A549 (cell line): ENCODE data around the gene PELI3. TPM values are rescaled to one million over a fixed set of nuclear protein-coding genes. Genes with fewer than 3 reads are reported as not detected.

Experiments
- ATAC-seq, 2 experiments: fragments of 200-7000 bp in 1 of 2; fragments of >200 bp in 1 of 2; cut with Nextera tagmentation in 1 of 2; cut with Tn5 transposase in 1 of 2; 3 replicates each; pipeline versions ENCODE4 v1.8.0 to v1.9.1; 2018 to 2020; ENCODE audit warnings: mild to moderate bottlenecking in 1 of 2, moderate library complexity in 1 of 2
- CTCF ChIA-PET: fragments of 300-600 bp; sonication (Branson Sonifier 250); formaldehyde crosslinking; extraction: SDS; loops from one replicate; lab custom pipeline; 2021; ENCODE audit warnings: antibody characterized with exemption, inconsistent platforms; lab: Yijun Ruan, JAX
- POLR2A ChIA-PET: fragments of 350-600 bp; formaldehyde crosslinking; extraction: SDS; loops from one replicate; lab custom pipeline; 2021; ENCODE audit warnings: antibody characterized with exemption, inconsistent platforms; lab: Yijun Ruan, JAX
- DNase-seq, 2 experiments: peaks; one replicate each; pipeline versions ENCODE4 v3.0.0 to v3.0.0-alpha.2; 2011 to 2016; ENCODE audit warnings: low read depth in 1 of 2, low spot score in 1 of 2
- FAIRE-seq: peaks from 2 replicates; lab custom pipeline; 2011; peaks lifted over from hg19 to GRCh38; lab: Jason Lieb, UNC
- H3K27ac ChIP-seq, 2 experiments: fragments of >200 bp; sonication (Bioruptor Twin); formaldehyde crosslinking; 3 replicates each; pipeline ENCODE4 v1.5.1; 2016 to 2017
- H3K4me1 ChIP-seq: fragments of >200 bp; sonication (Bioruptor Twin); formaldehyde crosslinking; 3 replicates; pipeline ENCODE4 v1.6.1; 2016
- H3K4me2 ChIP-seq: fragments of >200 bp; sonication (Bioruptor Twin); formaldehyde crosslinking; 3 replicates; pipeline ENCODE4 v1.6.1; 2016
- H3K4me3 ChIP-seq: fragments of >200 bp; sonication (Bioruptor Twin); formaldehyde crosslinking; 3 replicates; pipeline ENCODE4 v1.5.1; 2016
- H3K9me3 ChIP-seq: fragments of >200 bp; sonication (Bioruptor Twin); formaldehyde crosslinking; 3 replicates; pipeline ENCODE4 v1.6.1; 2016
- BHLHE40 ChIP-seq: IDR thresholded peaks from 2 replicates; pipeline ENCODE4 v1.6.1; 2012; ENCODE audit warnings: low read depth, low read length, inconsistent platforms
- CBX2 ChIP-seq: fragments of 200-600 bp; sonication (generic); IDR thresholded peaks from 2 replicates; pipeline ENCODE4 v1.6.1; 2016; ENCODE audit warnings: low read depth, mild to moderate bottlenecking, borderline replicate concordance
- CEBPB ChIP-seq, 2 experiments: fragments of >200 bp in 1 of 2; sonication (Bioruptor Twin) in 1 of 2; formaldehyde crosslinking in 1 of 2; IDR thresholded peaks; 2 replicates each; pipeline ENCODE4 v1.6.1; 2012 to 2016
- CHD2 ChIP-seq: fragments of 150-350 bp; IDR thresholded peaks from 2 replicates; pipeline ENCODE4 v1.6.1; 2014; ENCODE audit warnings: low read length; ENCODE audit not compliant: partially characterized antibody
- EHF ChIP-seq: fragments of 250-450 bp; sonication (Bioruptor Pico); IDR thresholded peaks from 2 replicates; pipeline ENCODE4 v1.5.0; 2020; ENCODE audit warnings: mild to moderate bottlenecking
- EHMT2 ChIP-seq: fragments of 200-600 bp; sonication (generic); IDR thresholded peaks from 2 replicates; pipeline ENCODE4 v1.6.1; 2016; ENCODE audit warnings: antibody characterized with exemption, low read depth, mild to moderate bottlenecking, moderate library complexity
- EP300 ChIP-seq, 2 experiments: fragments of >200 bp; sonication (Bioruptor Twin); formaldehyde crosslinking; IDR thresholded peaks; 2 replicates in 1 of 2; 3 replicates in 1 of 2; pipeline ENCODE4 v1.6.1; 2016 to 2017
- FOSB ChIP-seq: fragments of 250-450 bp; sonication (Bioruptor Pico); IDR thresholded peaks from 2 replicates; pipeline ENCODE4 v1.5.0; 2020; ENCODE audit warnings: mild to moderate bottlenecking, moderate library complexity
- FOXS1 ChIP-seq: fragments of 250-450 bp; sonication (Bioruptor Pico); IDR thresholded peaks from 2 replicates; pipeline ENCODE4 v1.5.0; 2020; ENCODE audit warnings: mild to moderate bottlenecking, moderate library complexity
- HDAC2 ChIP-seq: fragments of 200-600 bp; sonication (generic); IDR thresholded peaks from 2 replicates; pipeline ENCODE4 v1.6.1; 2016
- HEYL ChIP-seq: fragments of 250-450 bp; sonication (Bioruptor Pico); IDR thresholded peaks from 2 replicates; pipeline ENCODE4 v1.8.0; 2021; ENCODE audit warnings: mild to moderate bottlenecking, moderate library complexity
- HOXA7 ChIP-seq: fragments of 250-450 bp; sonication (Bioruptor Pico); IDR thresholded peaks from 2 replicates; pipeline ENCODE4 v1.5.0; 2020; ENCODE audit warnings: mild to moderate bottlenecking, moderate library complexity
- HOXB13 ChIP-seq: fragments of 250-450 bp; sonication (Bioruptor Pico); IDR thresholded peaks from 2 replicates; pipeline ENCODE4 v1.5.0; 2020; ENCODE audit warnings: low read depth, mild to moderate bottlenecking, moderate library complexity
- HOXB5 ChIP-seq: fragments of 250-450 bp; sonication (Bioruptor Pico); IDR thresholded peaks from 2 replicates; pipeline ENCODE4 v1.5.0; 2020; ENCODE audit warnings: mild to moderate bottlenecking, moderate library complexity
- MAZ ChIP-seq: fragments of 150-350 bp; IDR thresholded peaks from 2 replicates; pipeline ENCODE4 v1.6.1; 2014; ENCODE audit warnings: antibody characterized with exemption, low read depth, low read length, borderline replicate concordance
- NPAS2 ChIP-seq: fragments of 250-450 bp; sonication (Bioruptor Pico); IDR thresholded peaks from 2 replicates; pipeline ENCODE4 v1.8.0; 2022; ENCODE audit warnings: mild to moderate bottlenecking, moderate library complexity, borderline replicate concordance
- POLR2AphosphoS2 ChIP-seq: conservative IDR thresholded peaks from 2 replicates; pipeline ENCODE4 v1.6.1; 2012; ENCODE audit warnings: low read length, improper control_type of control experiment, inconsistent platforms
- RAD21 ChIP-seq, 2 experiments: fragments of >200 bp in 1 of 2; sonication (Bioruptor Twin) in 1 of 2; formaldehyde crosslinking in 1 of 2; IDR thresholded peaks in 1 of 2; conservative IDR thresholded peaks in 1 of 2; 2 replicates in 1 of 2; 3 replicates in 1 of 2; pipeline ENCODE4 v1.6.1; 2012 to 2018; ENCODE audit warnings: inconsistent platforms in 1 of 2
- RFX5 ChIP-seq: fragments of 450-650 bp; IDR thresholded peaks from 2 replicates; pipeline ENCODE4 v1.7.1; 2014; ENCODE audit warnings: antibody characterized with exemption, mild to moderate bottlenecking, moderate library complexity
- SREBF2 ChIP-seq: fragments of 450-650 bp; IDR thresholded peaks from 2 replicates; pipeline ENCODE4 v1.6.1; 2014; ENCODE audit warnings: mild to moderate bottlenecking, moderate library complexity
- TFCP2L1 ChIP-seq: fragments of 250-450 bp; sonication (Bioruptor Pico); IDR thresholded peaks from 2 replicates; pipeline ENCODE4 v1.5.0; 2021; ENCODE audit warnings: mild to moderate bottlenecking
- TP53 ChIP-seq: fragments of 250-450 bp; sonication (Bioruptor Pico); IDR thresholded peaks from 2 replicates; pipeline ENCODE4 v1.5.0; 2021; ENCODE audit warnings: mild to moderate bottlenecking, moderate library complexity
- WGBS: methylation state at CpG from one replicate; pipeline ENCODE4 v1.1.6; 2017; ENCODE audit errors: missing lambda C conversion rate; 5-methylcytosine and 5-hydroxymethylcytosine counted together
- polyA plus RNA-seq, 4 experiments: library from polyadenylated mRNA; depleted of rRNA in 3 of 4; stranded (reverse); fragments of >200 nt; fragmentation: RNase III in 1 of 4; extraction: RNeasy Plus Mini Kit Qiagen cat#74134 plus additional on column Dnase treatment in 1 of 4; gene quantifications; 2 replicates in 3 of 4; 3 replicates in 1 of 4; pipeline ENCODE4 v1.2.3, GENCODE V29; 2011 to 2017
- TF ChIP-seq, protein P1 (sequence below): fragments of >200 bp; sonication (Bioruptor Twin); formaldehyde crosslinking; IDR thresholded peaks from 3 replicates; pipeline ENCODE4 v1.6.1; 2016
- TF ChIP-seq, protein P2 (sequence below): IDR thresholded peaks from 2 replicates; pipeline ENCODE4 v1.6.1; 2012
- TF ChIP-seq, protein P3 (sequence below): fragments of 250-450 bp; sonication (Bioruptor Pico); IDR thresholded peaks from 2 replicates; pipeline ENCODE4 v1.5.0; 2021; ENCODE audit warnings: mild to moderate bottlenecking, moderate library complexity, borderline replicate concordance
- TF ChIP-seq, protein P4 (sequence below): IDR thresholded peaks from 2 replicates; pipeline ENCODE4 v1.6.1; 2012; ENCODE audit warnings: low read depth, borderline replicate concordance
- TF ChIP-seq, protein P5 (sequence below): fragments of 200-600 bp; sonication (generic); IDR thresholded peaks from 2 replicates; pipeline ENCODE4 v1.6.1; 2016; ENCODE audit warnings: antibody characterized with exemption, mild to moderate bottlenecking, moderate library complexity

The PELI3 gene
- polyA plus RNA-seq, 2 of the 4 experiments (the other 2 are of a cell fraction): 2.3 to 5.7 TPM

DNA sequence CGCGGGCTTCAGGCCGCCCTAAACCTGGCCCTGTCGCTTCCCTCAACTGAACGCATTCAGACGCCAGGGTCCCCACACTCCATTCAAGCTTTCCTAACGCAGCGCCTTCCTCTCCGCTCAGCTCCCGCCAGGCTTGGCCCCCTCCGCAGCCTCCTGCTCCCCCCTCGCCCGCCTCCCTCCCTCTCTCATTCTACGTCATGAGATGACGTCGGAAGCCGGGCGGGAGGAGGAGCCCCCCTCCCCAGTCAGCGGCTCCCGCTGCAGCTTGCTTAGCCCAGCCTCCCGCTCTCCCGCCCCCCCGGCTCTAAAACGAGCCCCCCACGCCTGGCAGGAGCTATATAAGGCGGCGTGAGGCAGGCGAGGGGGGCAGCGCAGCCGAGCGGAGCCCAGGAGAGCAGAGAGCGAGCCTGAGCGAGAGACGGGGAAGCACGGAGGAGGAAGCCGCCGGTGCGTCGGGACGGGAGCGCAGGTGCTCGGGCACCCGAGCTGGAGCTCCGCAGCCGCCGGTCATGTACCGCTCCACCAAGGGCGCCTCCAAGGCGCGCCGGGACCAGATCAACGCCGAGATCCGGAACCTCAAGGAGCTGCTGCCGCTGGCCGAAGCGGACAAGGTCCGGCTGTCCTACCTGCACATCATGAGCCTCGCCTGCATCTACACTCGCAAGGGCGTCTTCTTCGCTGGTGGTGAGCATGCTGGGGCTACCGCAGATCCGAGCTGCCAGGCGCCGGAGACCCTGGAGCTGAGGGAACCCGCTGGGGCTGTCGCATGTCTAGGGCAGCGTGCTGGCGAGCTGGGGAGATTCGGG, 45.8 kb upstream of the PELI3 start, which contains the start of gene NPAS4 (continued):
- no peak for TF ChIP-seq RFX5

DNA sequence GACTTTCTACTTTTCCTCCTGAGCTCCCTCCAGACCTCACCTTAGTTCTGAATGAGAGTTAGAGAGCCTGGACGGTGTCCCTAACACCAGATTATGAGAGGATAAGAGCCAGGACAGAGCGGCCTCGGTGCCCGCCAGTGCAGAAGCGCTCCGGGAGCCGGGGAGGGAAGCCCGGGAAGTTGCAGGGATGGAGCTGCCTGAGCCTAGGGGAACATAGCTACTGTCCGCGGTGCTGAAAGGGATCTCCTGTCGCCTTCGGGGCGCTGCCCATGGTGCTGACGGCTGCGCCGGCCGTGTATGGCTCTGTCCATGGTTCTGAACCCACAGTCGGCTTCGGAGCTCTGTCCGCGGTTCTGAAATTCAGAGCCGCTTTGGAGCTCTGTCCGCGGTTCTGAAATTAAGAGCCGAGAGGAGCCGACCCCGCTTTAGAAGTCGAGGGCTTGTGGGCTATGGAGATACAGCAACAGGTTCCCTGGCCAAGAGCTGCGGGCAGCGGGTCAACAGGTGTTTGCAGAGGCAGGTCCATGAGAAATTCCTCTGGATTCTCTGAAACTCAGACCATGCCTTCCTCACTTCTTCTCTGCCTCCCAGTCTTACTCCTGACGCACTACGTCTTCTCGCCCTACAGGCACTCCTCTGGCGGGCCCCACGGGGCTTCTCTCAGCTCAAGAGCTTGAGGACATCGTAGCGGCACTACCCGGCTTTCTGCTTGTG, 45.1 kb upstream of the PELI3 start:
- 11% methylated on average over 34 of the region's 38 CpGs for WGBS
- CTCF ChIA-PET: interaction anchor here (0.5 to 57.7 kb wide), 12 partner anchors 4 to 412 kb away, joined by 3 to 1614 read pairs (median 4); partner anchors contain the start of genes MRPL11, NPAS4, PELI3 and RBM4B
- H3K4me1 ChIP-seq: peaks cover 12% of the 10 kb centered on the region
- peaks cover 4% of the 10 kb centered on the region; the same call in 1 of the 3 replicates for H3K9me3 ChIP-seq
- no peak overlapping the region for H3K4me2 ChIP-seq
- ATAC-seq: peak; percentile 52 to 76; a peak in 4 of 6 replicates
- no peak overlapping the region for H3K27ac ChIP-seq
- FAIRE-seq: no peak
- POLR2A ChIA-PET: interaction anchor here (0.5 to 1.6 kb wide), 8 partner anchors 13 to 263 kb away, joined by 3 to 13 read pairs (median 4); partner anchors contain the start of genes DPP3, MRPL11, RBM14 and RBM4B
- peak; percentile 83 to 84 for DNase-seq
- H3K4me3 ChIP-seq: no peak overlapping the region
- TF ChIP-seq, protein P1, sequence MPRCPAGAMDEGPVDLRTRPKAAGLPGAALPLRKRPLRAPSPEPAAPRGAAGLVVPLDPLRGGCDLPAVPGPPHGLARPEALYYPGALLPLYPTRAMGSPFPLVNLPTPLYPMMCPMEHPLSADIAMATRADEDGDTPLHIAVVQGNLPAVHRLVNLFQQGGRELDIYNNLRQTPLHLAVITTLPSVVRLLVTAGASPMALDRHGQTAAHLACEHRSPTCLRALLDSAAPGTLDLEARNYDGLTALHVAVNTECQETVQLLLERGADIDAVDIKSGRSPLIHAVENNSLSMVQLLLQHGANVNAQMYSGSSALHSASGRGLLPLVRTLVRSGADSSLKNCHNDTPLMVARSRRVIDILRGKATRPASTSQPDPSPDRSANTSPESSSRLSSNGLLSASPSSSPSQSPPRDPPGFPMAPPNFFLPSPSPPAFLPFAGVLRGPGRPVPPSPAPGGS: no peak
- TF ChIP-seq HDAC2: peak; percentile 90; the same call in 1 of the 2 replicates
- peak; percentile 100 for TF ChIP-seq HEYL (CRISPR knock-in tag)
- TF ChIP-seq CBX2: no peak
- TF ChIP-seq TP53 (CRISPR knock-in tag): peak; percentile 99
- TF ChIP-seq HOXB5: peak; percentile 100
- no peak for TF ChIP-seq CHD2
- TF ChIP-seq EP300 (IDR thresholded peaks at IDR 0.05): no peak
- peak; percentile 99 for TF ChIP-seq HOXA7
- peak; percentile 99 for TF ChIP-seq FOSB (CRISPR knock-in tag)
- TF ChIP-seq SREBF2: no peak
- peak; percentile 100 for TF ChIP-seq FOXS1 (CRISPR knock-in tag)
- peak; percentile 100 for TF ChIP-seq EHMT2
- TF ChIP-seq, protein P2, sequence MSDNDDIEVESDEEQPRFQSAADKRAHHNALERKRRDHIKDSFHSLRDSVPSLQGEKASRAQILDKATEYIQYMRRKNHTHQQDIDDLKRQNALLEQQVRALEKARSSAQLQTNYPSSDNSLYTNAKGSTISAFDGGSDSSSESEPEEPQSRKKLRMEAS: peak; percentile 84
- no peak; the same call in 1 of the 2 replicates for TF ChIP-seq RFX5
- TF ChIP-seq NPAS2 (CRISPR knock-in tag): peak; percentile 98
- TF ChIP-seq EHF (CRISPR knock-in tag): peak; percentile 100
- TF ChIP-seq POLR2AphosphoS2: no peak
- peak; percentile 100 for TF ChIP-seq TFCP2L1 (CRISPR knock-in tag)
- no peak for TF ChIP-seq BHLHE40
- TF ChIP-seq MAZ: no peak
- TF ChIP-seq, protein P3, sequence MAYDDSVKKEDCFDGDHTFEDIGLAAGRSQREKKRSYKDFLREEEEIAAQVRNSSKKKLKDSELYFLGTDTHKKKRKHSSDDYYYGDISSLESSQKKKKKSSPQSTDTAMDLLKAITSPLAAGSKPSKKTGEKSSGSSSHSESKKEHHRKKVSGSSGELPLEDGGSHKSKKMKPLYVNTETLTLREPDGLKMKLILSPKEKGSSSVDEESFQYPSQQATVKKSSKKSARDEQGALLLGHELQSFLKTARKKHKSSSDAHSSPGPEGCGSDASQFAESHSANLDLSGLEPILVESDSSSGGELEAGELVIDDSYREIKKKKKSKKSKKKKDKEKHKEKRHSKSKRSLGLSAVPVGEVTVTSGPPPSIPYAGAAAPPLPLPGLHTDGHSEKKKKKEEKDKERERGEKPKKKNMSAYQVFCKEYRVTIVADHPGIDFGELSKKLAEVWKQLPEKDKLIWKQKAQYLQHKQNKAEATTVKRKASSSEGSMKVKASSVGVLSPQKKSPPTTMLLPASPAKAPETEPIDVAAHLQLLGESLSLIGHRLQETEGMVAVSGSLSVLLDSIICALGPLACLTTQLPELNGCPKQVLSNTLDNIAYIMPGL: peak; percentile 99
- peak; percentile 100 for TF ChIP-seq HOXB13 (CRISPR knock-in tag)
- TF ChIP-seq, protein P4, sequence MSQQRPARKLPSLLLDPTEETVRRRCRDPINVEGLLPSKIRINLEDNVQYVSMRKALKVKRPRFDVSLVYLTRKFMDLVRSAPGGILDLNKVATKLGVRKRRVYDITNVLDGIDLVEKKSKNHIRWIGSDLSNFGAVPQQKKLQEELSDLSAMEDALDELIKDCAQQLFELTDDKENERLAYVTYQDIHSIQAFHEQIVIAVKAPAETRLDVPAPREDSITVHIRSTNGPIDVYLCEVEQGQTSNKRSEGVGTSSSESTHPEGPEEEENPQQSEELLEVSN: no peak
- TF ChIP-seq CEBPB (IDR thresholded peaks at IDR 0.05): no peak
- TF ChIP-seq RAD21 (conservative IDR thresholded peaks at IDR 0.05 in 1 of 2, IDR thresholded peaks at IDR 0.05 in 1 of 2): 0 out of 5 replicates have a peak, but pooled peaks of 1 of the 2 experiments have one; percentile 2
- TF ChIP-seq, protein P5, sequence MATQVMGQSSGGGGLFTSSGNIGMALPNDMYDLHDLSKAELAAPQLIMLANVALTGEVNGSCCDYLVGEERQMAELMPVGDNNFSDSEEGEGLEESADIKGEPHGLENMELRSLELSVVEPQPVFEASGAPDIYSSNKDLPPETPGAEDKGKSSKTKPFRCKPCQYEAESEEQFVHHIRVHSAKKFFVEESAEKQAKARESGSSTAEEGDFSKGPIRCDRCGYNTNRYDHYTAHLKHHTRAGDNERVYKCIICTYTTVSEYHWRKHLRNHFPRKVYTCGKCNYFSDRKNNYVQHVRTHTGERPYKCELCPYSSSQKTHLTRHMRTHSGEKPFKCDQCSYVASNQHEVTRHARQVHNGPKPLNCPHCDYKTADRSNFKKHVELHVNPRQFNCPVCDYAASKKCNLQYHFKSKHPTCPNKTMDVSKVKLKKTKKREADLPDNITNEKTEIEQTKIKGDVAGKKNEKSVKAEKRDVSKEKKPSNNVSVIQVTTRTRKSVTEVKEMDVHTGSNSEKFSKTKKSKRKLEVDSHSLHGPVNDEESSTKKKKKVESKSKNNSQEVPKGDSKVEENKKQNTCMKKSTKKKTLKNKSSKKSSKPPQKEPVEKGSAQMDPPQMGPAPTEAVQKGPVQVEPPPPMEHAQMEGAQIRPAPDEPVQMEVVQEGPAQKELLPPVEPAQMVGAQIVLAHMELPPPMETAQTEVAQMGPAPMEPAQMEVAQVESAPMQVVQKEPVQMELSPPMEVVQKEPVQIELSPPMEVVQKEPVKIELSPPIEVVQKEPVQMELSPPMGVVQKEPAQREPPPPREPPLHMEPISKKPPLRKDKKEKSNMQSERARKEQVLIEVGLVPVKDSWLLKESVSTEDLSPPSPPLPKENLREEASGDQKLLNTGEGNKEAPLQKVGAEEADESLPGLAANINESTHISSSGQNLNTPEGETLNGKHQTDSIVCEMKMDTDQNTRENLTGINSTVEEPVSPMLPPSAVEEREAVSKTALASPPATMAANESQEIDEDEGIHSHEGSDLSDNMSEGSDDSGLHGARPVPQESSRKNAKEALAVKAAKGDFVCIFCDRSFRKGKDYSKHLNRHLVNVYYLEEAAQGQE: peak; percentile 100
